HUES64 (cell line): Measurements from ENCODE around the gene CC2D1A.

ENCODE experiments used
- H3K27ac ChIP-seq: 2 replicates; pipeline ENCODE4 v1.7.0; 2013; ENCODE audit warnings: low read depth, low read length, inconsistent platforms
- H3K27me3 ChIP-seq: 2 replicates; pipeline ENCODE4 v1.6.1; 2013; ENCODE audit warnings: mild to moderate bottlenecking, low read length; ENCODE audit not compliant: insufficient read depth
- H3K36me3 ChIP-seq: 2 replicates; pipeline ENCODE4 v1.6.1; 2013; ENCODE audit warnings: mild to moderate bottlenecking, low read length; ENCODE audit not compliant: insufficient read depth
- H3K4me1 ChIP-seq: 2 replicates; pipeline ENCODE4 v1.6.1; 2013; ENCODE audit warnings: mild to moderate bottlenecking, low read length, moderate library complexity; ENCODE audit not compliant: insufficient read depth
- H3K4me3 ChIP-seq: 2 replicates; pipeline ENCODE4 v1.5.1; 2013; ENCODE audit warnings: mild to moderate bottlenecking, low read length, moderate library complexity
- H3K9ac ChIP-seq: 2 replicates; pipeline ENCODE4 v1.6.1; 2013; ENCODE audit warnings: mild to moderate bottlenecking, low read depth, low read length
- H3K9me3 ChIP-seq: 2 replicates; pipeline ENCODE4 v1.6.1; 2013; ENCODE audit warnings: low read depth, low read length; ENCODE audit not compliant: insufficient read depth
- WGBS: fragments of 150-250, 120-280 bp; methylation state at CpG from one replicate; pipeline ENCODE4 v1.1.7; 2013; ENCODE audit warnings: missing lambda C conversion rate; 5-methylcytosine and 5-hydroxymethylcytosine counted together

Gene CC2D1A

DNA sequence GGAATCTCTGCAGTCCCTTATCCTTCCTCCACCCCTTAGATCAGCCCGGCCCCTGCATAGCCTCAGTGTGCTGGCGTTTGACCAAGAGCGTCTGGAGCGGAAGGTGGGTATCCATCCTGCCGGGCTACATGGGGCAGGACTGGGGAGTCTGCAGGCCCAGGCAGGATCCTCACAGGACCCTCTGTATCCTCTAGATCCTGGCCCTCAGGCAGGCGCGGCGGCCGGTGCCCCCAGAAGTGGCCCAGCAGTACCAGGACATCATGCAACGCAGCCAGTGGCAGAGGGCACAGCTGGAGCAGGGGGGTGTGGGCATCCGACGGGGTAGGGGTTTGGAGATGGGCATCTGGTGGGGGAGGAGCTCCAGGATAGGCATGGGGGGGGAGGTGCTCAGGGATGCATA is 23.3 kb downstream of the CC2D1A start:
- Histone ChIP-seq H3K27me3 (no peaks in the 10 kb centered on the region), H3K9me3 (no peaks in the 10 kb centered on the region), H3K9ac (no peak overlapping the region), H3K36me3 (peaks cover 31% of the 10 kb centered on the region), H3K4me1 (no peaks in the 10 kb centered on the region), H3K4me3 (no peak overlapping the region), H3K27ac (no peak overlapping the region)
- WGBS: 95% methylated on average over 12 of the region's 12 CpGs

DNA sequence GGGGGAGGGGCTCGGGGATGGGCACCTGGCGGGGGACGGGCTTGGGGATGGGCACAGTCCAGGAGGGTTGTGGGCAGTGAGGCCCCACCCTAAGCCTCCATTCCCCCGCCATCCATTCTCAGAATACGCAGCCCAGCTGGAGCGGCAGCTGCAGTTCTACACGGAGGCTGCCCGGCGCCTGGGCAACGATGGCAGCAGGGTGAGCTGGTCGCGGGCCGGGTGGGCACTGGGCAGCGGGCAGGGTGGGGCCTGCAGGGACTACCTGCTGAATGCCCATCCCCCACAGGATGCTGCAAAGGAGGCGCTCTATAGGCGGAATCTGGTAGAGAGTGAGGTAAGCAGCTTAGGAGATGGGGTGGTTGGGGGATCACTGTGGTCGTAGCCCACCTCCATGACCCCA is 24.0 kb downstream of the CC2D1A start:
- Histone ChIP-seq H3K9me3 (no peaks in the 10 kb centered on the region), H3K36me3 (peaks cover 25% of the 10 kb centered on the region), H3K9ac (no peak overlapping the region), H3K4me3 (no peak overlapping the region), H3K27ac (no peak overlapping the region), H3K27me3 (no peaks in the 10 kb centered on the region), H3K4me1 (no peaks in the 10 kb centered on the region)
- WGBS: 96% methylated on average over 15 of the region's 17 CpGs

DNA sequence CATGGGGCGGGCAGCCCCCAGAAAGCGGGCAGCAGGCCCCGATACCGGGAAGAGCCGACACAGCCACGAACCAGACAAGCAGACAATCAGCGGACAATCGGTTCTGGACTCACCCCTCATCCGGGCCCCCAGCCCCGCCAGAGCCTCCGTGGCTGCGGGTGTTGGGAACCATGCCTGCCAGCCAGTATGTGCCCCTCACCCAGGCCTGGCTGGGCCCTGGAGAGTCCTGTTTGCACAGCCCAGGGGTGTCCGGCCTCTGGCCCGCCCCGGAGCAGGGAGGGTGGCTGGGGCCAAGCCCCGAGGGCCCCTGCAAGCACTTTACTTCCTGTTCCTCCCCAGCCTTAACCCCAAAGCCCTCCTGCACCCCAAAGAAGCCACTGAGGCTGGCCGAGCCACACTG is 24.4 kb downstream of the CC2D1A start:
- no peaks in the 10 kb centered on the region for H3K9me3 ChIP-seq
- no peak overlapping the region for H3K27ac ChIP-seq
- H3K36me3 ChIP-seq: peaks cover 21% of the 10 kb centered on the region
- no peaks in the 10 kb centered on the region for H3K27me3 ChIP-seq
- no peak overlapping the region for H3K9ac ChIP-seq
- H3K4me1 ChIP-seq: no peaks in the 10 kb centered on the region
- no peak overlapping the region for H3K4me3 ChIP-seq
- 92% methylated on average over 17 of the region's 17 CpGs for WGBS

DNA sequence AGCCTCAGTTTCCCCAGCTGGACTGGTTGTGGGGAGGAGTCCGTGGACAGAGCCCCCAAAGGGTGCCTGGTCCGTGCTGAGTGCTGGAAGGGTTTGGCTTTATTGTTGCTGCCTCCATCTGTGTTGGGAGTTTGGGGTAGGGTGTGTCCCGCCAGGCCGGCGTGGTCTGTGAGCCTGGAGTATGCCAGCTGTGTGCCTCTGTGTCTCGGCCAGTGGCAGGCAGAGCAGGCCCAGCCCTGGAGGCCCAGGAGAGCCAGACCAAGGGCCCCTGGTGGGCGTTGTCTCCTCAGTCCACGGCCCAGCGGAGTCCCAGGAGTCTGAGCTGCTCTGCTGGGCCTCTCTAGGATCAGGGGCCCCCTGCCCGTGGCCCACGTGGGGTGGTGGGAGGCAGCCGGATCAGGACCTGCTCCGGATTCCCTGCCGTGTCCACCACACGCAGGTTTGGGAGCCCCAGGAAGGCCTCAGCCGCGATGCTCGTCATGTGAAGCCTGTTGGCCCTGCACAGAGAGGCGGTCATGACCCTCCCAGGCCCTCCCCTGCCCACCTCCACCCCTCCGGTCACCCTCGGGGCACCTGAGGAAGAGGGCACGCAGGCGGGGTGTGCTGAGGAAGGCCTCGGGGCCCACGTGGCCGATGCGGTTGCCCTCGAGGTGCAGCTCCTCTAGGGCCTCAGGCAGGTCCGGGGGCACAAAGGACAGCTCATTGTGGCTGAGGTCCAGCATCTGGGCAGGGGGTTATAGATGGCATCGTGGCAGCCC is 25.6 kb downstream of the CC2D1A start:
- H3K9me3 ChIP-seq: no peaks in the 10 kb centered on the region
- H3K27me3 ChIP-seq: no peaks in the 10 kb centered on the region
- no peak overlapping the region for H3K9ac ChIP-seq
- H3K4me3 ChIP-seq: no peak overlapping the region
- H3K36me3 ChIP-seq: peaks cover 14% of the 10 kb centered on the region
- 93% methylated on average over 30 of the region's 30 CpGs for WGBS
- H3K4me1 ChIP-seq: peaks cover 8% of the 10 kb centered on the region
- H3K27ac ChIP-seq: no peak overlapping the region

DNA sequence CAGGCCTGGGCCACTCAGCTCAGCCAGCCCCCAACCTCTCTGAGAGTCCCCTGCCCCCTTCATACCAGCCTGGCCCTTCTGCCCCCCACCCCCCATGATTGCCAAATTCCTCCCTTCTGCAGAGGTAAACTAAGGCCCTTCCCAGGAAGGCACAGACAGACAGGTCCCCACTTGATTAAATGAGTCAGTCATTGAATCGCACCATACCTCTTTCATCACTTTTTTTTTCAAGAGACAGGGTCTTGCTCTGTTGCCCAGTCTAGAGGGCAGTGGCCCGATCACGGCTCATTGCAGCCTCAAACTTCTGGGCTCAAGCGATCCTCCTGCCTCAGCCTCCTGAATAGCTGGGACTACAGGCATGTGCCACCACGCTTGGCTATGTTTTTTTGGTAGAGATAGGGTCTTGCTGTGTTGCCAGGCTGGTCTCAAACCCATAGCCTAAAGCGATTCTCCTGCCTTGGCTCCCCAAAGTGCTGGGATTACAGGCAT is 26.2 kb downstream of the CC2D1A start:
- no peak overlapping the region for H3K27ac ChIP-seq
- peaks cover 8% of the 10 kb centered on the region for H3K36me3 ChIP-seq
- H3K9ac ChIP-seq: no peak overlapping the region
- H3K9me3 ChIP-seq: no peaks in the 10 kb centered on the region
- H3K27me3 ChIP-seq: no peaks in the 10 kb centered on the region
- WGBS: 95% methylated on average over 6 of the region's 6 CpGs
- peaks cover 8% of the 10 kb centered on the region for H3K4me1 ChIP-seq
- no peak overlapping the region for H3K4me3 ChIP-seq

DNA sequence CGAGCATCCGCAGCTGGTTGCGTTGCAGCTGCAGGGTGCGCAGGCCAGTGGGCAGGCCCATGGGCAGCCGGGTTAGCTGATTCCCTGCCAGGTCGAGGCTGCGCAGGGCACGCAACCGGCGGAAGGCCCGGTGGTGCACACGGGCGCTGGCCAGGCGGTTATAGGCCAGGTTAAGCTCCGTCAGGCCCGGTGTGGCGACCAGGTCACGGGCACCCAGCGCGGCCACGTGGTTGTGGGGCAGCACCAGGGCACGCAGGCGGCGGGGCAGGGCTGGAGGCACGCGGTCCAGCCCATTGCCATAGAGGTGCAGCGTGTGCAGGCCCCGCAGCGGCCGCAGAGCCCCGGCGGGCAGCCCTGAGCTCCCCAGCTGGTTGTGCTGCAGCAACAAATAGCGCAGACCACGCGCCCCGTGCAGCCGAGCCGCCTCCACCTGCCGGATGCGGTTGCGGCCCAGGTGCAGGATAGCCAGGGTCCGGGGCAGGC is 27.0 kb downstream of the CC2D1A start:
- H3K4me3 ChIP-seq: no peak overlapping the region
- peaks cover 14% of the 10 kb centered on the region for H3K4me1 ChIP-seq
- H3K27ac ChIP-seq: no peak overlapping the region
- no peaks in the 10 kb centered on the region for H3K9me3 ChIP-seq
- peaks cover 5% of the 10 kb centered on the region for H3K36me3 ChIP-seq
- 95% methylated on average over 42 of the region's 42 CpGs for WGBS
- no peaks in the 10 kb centered on the region for H3K27me3 ChIP-seq
- no peak overlapping the region for H3K9ac ChIP-seq

DNA sequence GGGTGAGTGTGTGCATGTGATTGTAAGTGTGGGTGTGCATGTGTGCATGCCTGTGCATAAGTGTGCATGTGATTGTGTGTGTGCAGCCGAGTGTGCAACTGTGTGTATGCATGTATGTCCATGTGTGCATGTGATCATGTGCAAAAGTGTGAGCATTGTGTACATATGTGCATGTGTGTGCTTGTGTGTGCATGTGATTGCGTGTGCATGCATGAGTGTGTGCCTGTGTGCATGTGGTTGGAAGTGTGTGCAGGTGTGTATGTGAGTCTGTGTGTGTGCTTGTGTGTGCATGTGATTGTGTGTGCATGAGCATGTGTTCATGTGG is 28.7 kb downstream of the CC2D1A start:
- Histone ChIP-seq H3K4me3 (no peak overlapping the region), H3K36me3 (no peaks in the 10 kb centered on the region), H3K4me1 (peaks cover 14% of the 10 kb centered on the region), H3K27me3 (peaks cover 2% of the 10 kb centered on the region; the same call in 1 of the 2 replicates), H3K27ac (no peak overlapping the region), H3K9ac (no peak overlapping the region), H3K9me3 (no peaks in the 10 kb centered on the region)
- WGBS: 93% methylated on average over 2 of the region's 2 CpGs

DNA sequence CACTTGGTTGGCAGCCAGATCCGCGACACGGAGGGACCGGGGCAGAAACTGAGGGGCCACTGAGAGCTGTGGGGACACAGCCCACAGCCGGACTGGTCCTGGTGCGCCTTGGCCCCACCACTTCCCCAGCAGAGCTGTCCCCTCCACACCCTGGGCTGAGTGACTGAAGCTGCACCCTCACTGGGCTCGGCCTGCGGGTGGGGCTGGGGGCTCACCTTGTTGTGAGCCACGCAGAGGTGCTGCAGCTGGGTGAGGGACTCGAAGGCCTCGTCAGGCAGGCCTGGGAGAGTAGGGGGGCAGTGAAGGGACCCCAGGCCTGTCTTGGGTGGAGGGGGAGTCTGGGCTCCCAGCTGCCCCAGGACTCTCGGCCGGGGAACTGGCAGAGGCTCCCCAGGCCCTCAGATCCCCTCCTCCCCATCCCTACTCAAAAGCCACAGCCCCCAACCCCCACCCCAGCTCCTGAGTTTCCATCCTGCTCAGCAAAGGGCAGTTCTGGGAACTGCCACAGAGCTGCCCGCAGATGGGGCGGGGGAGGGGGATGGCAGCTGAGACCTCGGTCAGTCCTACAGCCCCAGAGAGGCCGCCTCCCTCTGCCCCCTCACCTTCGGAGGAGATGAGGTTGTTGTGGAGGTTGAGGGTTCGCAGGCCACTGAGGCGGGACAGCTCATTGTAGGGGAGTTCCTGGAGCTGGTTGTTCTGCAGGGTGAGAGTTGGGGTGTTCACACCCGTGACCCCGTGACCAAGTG is 29.9 kb downstream of the CC2D1A start:
- Histone ChIP-seq H3K36me3 (no peaks in the 10 kb centered on the region), H3K4me3 (no peak overlapping the region), H3K27ac (peak overlapping the region; percentile 37; the same call in 1 of the 2 replicates), H3K9me3 (no peaks in the 10 kb centered on the region), H3K9ac (no peak overlapping the region), H3K27me3 (peaks cover 2% of the 10 kb centered on the region; the same call in 1 of the 2 replicates), H3K4me1 (peaks cover 14% of the 10 kb centered on the region)
- 69% methylated on average over 21 of the region's 22 CpGs for WGBS

DNA sequence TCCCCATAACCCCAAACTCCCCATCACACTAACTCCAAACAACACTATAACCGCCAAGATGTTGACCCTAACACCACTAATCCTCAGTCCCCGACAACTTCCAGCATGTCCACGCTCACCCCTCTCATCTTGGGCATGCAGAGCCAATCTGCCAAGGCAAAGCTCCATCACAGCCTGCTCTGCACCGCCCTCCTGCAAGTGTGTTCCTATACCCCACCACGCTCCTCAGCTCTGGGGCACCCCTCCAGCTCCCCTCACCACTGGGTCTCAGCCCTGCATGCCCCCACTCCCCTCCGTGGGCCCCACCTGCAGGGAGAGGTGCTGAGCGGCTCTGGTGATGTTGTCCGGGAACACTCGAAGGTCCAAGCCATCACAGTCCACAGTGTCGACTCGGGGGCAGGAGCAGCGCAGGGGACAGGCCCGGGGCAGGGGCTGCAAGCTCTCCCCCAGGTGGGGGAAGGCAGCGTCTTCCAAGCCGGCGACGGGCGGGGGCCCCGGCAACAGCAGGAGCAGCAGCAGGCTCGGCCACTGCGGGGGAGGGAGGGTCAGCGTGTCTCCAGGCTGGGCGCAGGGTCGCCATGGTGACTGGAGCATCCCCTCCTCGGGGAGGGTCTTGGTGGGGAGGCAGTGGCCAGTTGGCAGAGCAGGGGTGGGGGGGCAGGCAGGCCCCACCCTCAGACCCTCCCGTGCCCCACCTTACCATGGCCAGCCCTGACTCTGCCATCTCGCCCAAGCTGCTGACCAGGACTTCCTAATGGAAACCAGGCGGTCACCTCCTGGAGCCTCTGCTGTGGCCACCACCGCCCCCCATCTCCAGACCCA is 31.7 kb downstream of the CC2D1A start:
- H3K27me3 ChIP-seq: peaks cover 2% of the 10 kb centered on the region; the same call in 1 of the 2 replicates
- peaks cover 14% of the 10 kb centered on the region for H3K4me1 ChIP-seq
- H3K36me3 ChIP-seq: no peaks in the 10 kb centered on the region
- no peaks in the 10 kb centered on the region; the same call in 1 of the 2 replicates for H3K9me3 ChIP-seq
- peak overlapping the region; percentile 13; the same call in 1 of the 2 replicates for H3K4me3 ChIP-seq
- no peak overlapping the region for H3K9ac ChIP-seq
- H3K27ac ChIP-seq: no peak overlapping the region
- 36% methylated on average over 28 of the region's 29 CpGs for WGBS

DNA sequence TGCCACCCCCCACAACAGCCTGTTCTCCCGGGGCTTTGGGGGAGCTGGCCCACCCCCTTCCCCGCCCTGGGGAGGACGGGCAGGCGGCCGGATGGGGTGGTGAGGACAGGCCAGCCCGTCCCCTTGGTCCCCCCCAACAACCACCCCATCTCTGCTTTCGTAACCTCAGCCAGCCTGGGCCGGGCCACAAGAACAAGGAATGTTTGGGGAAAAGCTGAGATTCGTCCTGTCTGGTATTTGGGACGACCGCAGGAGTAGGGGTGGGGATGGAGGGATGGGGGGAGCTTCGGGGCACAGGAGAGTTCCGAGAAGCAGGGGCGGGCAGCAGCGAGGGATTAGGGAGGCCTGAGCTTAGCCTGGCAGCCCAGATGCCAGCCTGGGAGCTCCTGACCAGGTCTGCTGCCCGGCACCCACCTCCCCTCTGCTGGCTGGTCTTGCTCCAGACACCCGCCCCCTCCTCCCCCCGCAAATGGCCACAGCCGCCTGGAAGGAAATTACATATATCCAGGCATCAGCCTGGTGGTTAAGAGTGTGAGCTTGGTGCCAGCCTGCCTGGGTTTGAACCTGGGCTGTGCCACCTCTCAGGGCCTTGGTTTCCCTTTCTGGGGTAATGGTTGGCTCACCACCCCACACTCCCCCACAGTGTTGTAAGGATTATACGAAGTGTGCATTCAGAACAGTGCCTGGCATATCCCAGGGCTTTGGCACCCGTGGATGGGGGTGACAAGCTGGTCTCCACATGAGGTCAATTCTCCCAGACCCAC is 32.5 kb downstream of the CC2D1A start, which contains the start of gene PODNL1:
TSS of gene PODNL1 (minus strand) at position 117 of the 764 bp plus-strand sequence. CDS start 236 bp downstream, outside the sequence.
- Histone ChIP-seq H3K27ac (no peak within 1 kb of the TSS), H3K9me3 (no peaks in the 10 kb centered on the region; the same call in 1 of the 2 replicates)

More for the DNA sequence above, 32.5 kb downstream of the CC2D1A start, which contains the start of gene PODNL1:
- Histone ChIP-seq H3K9ac (no peak within 1 kb of the TSS), H3K27me3 (peaks cover 2% of the 10 kb centered on the region; the same call in 1 of the 2 replicates), H3K36me3 (no peaks in the 10 kb centered on the region), H3K4me1 (peaks cover 14% of the 10 kb centered on the region), H3K4me3 (peak within 1 kb of the TSS; percentile 13; the same call in 1 of the 2 replicates)
- 58% methylated on average over 19 of the region's 21 CpGs for WGBS
